ENCODE results near the gene IGSF9.

GRCh38 chr1:159985473-159985872 is 40.1 kb upstream of the IGSF9 start:
- TF ChIP-seq CTCF (conservative IDR thresholded peaks at IDR 0.05; ENCODE audit: low read depth, low read length) (no peak), EZH2phosphoT487 (IDR thresholded peaks at IDR 0.05; ENCODE audit: borderline replicate concordance, low read length) (no peak)

Measured in PC-3 (cell line).